Measurements from ENCODE around the gene SGCD.

DNA sequence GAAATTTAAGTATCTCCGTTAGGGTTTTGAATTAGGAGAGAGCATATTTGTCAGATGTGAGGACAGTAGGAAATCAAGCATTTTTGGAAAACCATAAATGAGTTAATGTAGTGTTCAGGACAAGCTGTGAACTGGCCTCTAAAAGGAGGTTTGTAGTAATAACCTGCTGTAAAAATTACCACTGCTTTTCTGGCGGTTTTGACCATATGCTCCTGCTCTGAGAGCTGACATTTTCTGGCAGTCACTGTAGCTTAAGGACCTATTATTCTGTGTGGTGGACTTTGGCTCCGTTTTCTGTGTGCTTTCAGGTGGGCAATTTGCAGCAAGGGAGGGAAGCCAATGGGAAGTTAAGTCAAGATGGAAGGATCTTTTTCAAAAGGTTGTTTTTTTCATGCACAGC, 111.1 kb downstream of the SGCD start:
- TF ChIP-seq, protein P1, sequence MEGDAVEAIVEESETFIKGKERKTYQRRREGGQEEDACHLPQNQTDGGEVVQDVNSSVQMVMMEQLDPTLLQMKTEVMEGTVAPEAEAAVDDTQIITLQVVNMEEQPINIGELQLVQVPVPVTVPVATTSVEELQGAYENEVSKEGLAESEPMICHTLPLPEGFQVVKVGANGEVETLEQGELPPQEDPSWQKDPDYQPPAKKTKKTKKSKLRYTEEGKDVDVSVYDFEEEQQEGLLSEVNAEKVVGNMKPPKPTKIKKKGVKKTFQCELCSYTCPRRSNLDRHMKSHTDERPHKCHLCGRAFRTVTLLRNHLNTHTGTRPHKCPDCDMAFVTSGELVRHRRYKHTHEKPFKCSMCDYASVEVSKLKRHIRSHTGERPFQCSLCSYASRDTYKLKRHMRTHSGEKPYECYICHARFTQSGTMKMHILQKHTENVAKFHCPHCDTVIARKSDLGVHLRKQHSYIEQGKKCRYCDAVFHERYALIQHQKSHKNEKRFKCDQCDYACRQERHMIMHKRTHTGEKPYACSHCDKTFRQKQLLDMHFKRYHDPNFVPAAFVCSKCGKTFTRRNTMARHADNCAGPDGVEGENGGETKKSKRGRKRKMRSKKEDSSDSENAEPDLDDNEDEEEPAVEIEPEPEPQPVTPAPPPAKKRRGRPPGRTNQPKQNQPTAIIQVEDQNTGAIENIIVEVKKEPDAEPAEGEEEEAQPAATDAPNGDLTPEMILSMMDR (IDR thresholded peaks at IDR 0.05): no peak
- TF ChIP-seq, protein P2, sequence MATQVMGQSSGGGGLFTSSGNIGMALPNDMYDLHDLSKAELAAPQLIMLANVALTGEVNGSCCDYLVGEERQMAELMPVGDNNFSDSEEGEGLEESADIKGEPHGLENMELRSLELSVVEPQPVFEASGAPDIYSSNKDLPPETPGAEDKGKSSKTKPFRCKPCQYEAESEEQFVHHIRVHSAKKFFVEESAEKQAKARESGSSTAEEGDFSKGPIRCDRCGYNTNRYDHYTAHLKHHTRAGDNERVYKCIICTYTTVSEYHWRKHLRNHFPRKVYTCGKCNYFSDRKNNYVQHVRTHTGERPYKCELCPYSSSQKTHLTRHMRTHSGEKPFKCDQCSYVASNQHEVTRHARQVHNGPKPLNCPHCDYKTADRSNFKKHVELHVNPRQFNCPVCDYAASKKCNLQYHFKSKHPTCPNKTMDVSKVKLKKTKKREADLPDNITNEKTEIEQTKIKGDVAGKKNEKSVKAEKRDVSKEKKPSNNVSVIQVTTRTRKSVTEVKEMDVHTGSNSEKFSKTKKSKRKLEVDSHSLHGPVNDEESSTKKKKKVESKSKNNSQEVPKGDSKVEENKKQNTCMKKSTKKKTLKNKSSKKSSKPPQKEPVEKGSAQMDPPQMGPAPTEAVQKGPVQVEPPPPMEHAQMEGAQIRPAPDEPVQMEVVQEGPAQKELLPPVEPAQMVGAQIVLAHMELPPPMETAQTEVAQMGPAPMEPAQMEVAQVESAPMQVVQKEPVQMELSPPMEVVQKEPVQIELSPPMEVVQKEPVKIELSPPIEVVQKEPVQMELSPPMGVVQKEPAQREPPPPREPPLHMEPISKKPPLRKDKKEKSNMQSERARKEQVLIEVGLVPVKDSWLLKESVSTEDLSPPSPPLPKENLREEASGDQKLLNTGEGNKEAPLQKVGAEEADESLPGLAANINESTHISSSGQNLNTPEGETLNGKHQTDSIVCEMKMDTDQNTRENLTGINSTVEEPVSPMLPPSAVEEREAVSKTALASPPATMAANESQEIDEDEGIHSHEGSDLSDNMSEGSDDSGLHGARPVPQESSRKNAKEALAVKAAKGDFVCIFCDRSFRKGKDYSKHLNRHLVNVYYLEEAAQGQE (IDR thresholded peaks at IDR 0.05; ENCODE audit: insufficient read depth in 1 of 2, low read depth in 2 of 2, low read length in 1 of 2): no peak
- no peak for TF ChIP-seq POLR2AphosphoS5 (IDR thresholded peaks at IDR 0.05; ENCODE audit: low read depth, low read length)

Measured in Panc1 (cell line).